HG02938 (cell line): ENCODE results near the gene EFNA5.

Experiments
- ATAC-seq: cut with Tn5 transposase; IDR thresholded peaks from one replicate; pipeline ENCODE4 v1.9.1; 2021; ENCODE audit warnings: mild to moderate bottlenecking, moderate library complexity; ENCODE audit not compliant: unreplicated experiment

The EFNA5 gene

GRCh38 chr5:107604990-107605389 is 65.7 kb downstream of the EFNA5 start:
- no peak for ATAC-seq

- ATAC-seq, result no peak
Measured at GRCh38 chr5:107604146-107604910, 66.4 kb downstream of the EFNA5 start.

GRCh38 chr5:107603349-107603748 is 67.4 kb downstream of the EFNA5 start:
- ATAC-seq, result no peak

GRCh38 chr5:107602896-107603295 is 67.8 kb downstream of the EFNA5 start:
- ATAC-seq, result no peak

GRCh38 chr5:107601076-107601475 is 69.7 kb downstream of the EFNA5 start:
- ATAC-seq, result no peak

- ATAC-seq, result no peak
Measured at GRCh38 chr5:107598958-107599357, 71.8 kb downstream of the EFNA5 start.

GRCh38 chr5:107597803-107598202 is 72.9 kb downstream of the EFNA5 start:
- ATAC-seq, result no peak

GRCh38 chr5:107597247-107597646 is 73.5 kb downstream of the EFNA5 start:
- ATAC-seq, result no peak

GRCh38 chr5:107594253-107595045 is 76.3 kb downstream of the EFNA5 start:
- ATAC-seq, result no peak

GRCh38 chr5:107593009-107593408 is 77.7 kb downstream of the EFNA5 start:
- no peak for ATAC-seq

- ATAC-seq, result no peak
Measured at GRCh38 chr5:107592515-107592914, 78.2 kb downstream of the EFNA5 start.

- ATAC-seq, result no peak
Measured at GRCh38 chr5:107590686-107591085, 80.1 kb downstream of the EFNA5 start.

GRCh38 chr5:107589520-107590193 is 81.1 kb downstream of the EFNA5 start:
- ATAC-seq, result no peak

- ATAC-seq, result no peak
Measured at GRCh38 chr5:107582625-107583024, 88.1 kb downstream of the EFNA5 start.

- ATAC-seq, result no peak
Measured at GRCh38 chr5:107580889-107581820, 89.6 kb downstream of the EFNA5 start.

- ATAC-seq, result no peak
Measured at GRCh38 chr5:107578051-107578635, 92.6 kb downstream of the EFNA5 start.

GRCh38 chr5:107577394-107577950 is 93.3 kb downstream of the EFNA5 start:
- ATAC-seq, result no peak

- no peak for ATAC-seq
Measured at GRCh38 chr5:107576736-107577393, 93.9 kb downstream of the EFNA5 start.

- ATAC-seq, result no peak
Measured at GRCh38 chr5:107576155-107576554, 94.6 kb downstream of the EFNA5 start.
